ENCODE results near the gene ARHGAP24.

DNA sequence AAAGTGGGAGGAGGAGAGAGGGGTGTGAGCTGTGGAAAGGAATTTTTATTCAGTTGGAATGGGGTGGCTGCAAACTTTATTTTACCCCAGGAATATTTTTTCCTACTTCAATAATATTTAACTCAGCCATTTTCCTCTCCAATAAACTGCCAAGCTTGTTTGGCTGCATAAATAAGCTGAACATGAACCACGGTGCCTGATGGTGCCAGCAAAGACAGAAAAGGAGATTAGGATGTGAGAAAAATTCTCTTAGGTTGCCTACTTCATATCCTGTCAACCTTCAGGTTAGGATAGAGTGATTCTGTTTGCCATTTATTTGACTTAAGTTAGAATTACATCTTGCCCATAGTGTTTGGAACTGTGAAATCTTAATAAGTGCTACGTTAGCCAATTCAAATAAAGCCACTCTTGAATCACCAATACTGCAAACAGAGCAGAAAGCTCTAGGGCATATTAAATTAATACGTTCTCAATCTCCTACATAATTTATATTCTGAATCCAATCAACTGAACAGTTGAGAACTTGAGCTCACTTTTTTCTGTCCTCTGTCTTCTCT, 195.1 kb downstream of the ARHGAP24 start:
- TF ChIP-seq MYC (IDR thresholded peaks at IDR 0.05; ENCODE audit: low read depth, low read length) (no peak), POLR2A (IDR thresholded peaks at IDR 0.05; ENCODE audit: low read depth, low read length) (no peak), FOS (IDR thresholded peaks at IDR 0.05; ENCODE audit: borderline replicate concordance, insufficient read depth, low read length) (no peak), EZH2 (IDR thresholded peaks at IDR 0.05; ENCODE audit: borderline replicate concordance, low read depth, low read length, severe bottlenecking) (no peak), POLR2AphosphoS5 (IDR thresholded peaks at IDR 0.05; ENCODE audit: insufficient read depth, low read depth, low read length) (no peak), JUN (IDR thresholded peaks at IDR 0.05; ENCODE audit: borderline replicate concordance, insufficient read depth, insufficient read length, low read depth) (no peak)
- TF ChIP-seq, protein P1, sequence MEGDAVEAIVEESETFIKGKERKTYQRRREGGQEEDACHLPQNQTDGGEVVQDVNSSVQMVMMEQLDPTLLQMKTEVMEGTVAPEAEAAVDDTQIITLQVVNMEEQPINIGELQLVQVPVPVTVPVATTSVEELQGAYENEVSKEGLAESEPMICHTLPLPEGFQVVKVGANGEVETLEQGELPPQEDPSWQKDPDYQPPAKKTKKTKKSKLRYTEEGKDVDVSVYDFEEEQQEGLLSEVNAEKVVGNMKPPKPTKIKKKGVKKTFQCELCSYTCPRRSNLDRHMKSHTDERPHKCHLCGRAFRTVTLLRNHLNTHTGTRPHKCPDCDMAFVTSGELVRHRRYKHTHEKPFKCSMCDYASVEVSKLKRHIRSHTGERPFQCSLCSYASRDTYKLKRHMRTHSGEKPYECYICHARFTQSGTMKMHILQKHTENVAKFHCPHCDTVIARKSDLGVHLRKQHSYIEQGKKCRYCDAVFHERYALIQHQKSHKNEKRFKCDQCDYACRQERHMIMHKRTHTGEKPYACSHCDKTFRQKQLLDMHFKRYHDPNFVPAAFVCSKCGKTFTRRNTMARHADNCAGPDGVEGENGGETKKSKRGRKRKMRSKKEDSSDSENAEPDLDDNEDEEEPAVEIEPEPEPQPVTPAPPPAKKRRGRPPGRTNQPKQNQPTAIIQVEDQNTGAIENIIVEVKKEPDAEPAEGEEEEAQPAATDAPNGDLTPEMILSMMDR (IDR thresholded peaks at IDR 0.05; ENCODE audit: extremely low read depth in 1 of 2, insufficient read depth in 1 of 2, low read depth in 1 of 2, low read length in 2 of 2), result no peak
- TF ChIP-seq, protein P2, sequence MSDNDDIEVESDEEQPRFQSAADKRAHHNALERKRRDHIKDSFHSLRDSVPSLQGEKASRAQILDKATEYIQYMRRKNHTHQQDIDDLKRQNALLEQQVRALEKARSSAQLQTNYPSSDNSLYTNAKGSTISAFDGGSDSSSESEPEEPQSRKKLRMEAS (IDR thresholded peaks at IDR 0.05; ENCODE audit: insufficient read depth, insufficient read length), result no peak

Measured in endothelial cell of umbilical vein (primary cell).